SH-SY5Y (cell line): ENCODE results near the gene ARHGAP24.

ENCODE experiments used
- GATA2 ChIP-seq: IDR thresholded peaks from 2 replicates; pipeline ENCODE4 v1.6.1; 2011; ENCODE audit warnings: mild to moderate bottlenecking, low read depth, low read length
- GATA3 ChIP-seq: IDR thresholded peaks from 2 replicates; pipeline ENCODE4 v1.6.1; 2011; ENCODE audit warnings: low read depth, mild to moderate bottlenecking, low read length, moderate library complexity

DNA sequence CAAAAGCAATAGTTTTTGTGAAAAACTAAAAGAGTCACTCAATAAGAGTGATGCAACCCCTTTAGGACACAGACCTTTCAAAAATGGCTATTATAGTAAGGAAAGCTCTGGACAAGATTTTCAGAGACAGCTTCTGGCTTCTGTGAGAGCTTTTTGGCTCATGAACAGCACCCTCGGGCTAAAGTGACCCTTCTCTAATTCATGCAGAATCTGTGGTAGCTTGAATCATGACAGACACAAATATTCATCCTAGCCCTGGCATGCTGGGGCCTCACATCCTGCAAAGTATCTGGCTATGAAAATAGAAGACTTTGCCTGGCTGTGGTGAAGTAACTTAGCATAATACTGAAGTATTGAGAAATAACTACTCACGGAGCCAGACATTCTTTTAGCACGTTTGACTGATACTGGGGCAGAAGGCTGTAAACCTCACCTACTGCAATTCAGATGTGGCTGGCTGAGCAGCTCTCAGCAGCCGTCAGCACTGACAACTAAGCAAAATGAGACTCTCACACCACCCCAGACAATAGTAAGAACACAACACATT is 557.6 kb downstream of the ARHGAP24 start:
- TF ChIP-seq GATA2 (no peak), GATA3 (no peak)
